A673 (cell line): ENCODE measurements around the gene NMUR1.

ENCODE experiments used
- CTCF ChIP-seq: fragments of 300-800, 200-600 bp; sonication (generic); conservative IDR thresholded peaks from 2 replicates; pipeline ENCODE4 v1.5.1; 2017; ENCODE audit warnings: low read depth, mild to moderate bottlenecking, antibody characterized with exemption, low read length, moderate library complexity, mixed read lengths
- EZH2 ChIP-seq: fragments of 200-600 bp; sonication (generic); IDR thresholded peaks from 2 replicates; pipeline ENCODE4 v1.6.1; 2017; ENCODE audit warnings: borderline replicate concordance, low read depth, mild to moderate bottlenecking, mixed read lengths, antibody characterized with exemption, low read length; ENCODE audit not compliant: poor library complexity, severe bottlenecking

DNA sequence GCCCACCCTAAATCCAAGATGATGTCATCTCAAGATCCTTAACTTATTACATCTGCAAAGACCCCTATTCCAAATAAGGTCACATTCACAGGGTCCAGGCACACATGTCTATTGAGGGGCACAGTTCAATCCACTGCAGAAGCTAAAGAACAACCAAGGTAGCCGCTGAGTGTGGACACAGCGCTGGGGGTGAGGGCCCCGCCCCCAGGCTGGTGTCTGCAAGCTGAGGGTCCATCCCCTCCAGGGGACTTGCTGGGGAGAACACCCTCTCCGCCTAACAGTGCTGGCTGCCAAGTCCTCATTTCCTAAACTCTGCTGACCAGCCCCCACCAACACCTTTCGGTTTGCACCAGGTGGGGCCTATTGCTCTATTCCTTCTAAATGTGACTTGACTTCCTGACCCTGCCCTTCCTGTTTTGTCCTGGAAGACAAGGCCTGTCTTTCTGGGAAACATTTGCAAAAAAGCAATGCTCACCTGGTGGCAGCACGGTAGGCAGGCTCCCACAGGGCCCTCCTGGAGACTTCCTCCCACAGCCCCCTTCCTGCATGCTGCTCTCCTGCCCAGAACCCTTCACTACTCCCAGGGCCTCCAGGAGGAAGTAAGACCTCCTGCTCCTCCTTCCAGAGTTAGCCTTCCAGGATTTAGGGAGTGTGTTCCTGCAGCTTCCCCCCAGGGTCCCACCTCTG is 38.0 kb upstream of the NMUR1 start:
- TF ChIP-seq CTCF (no peak), EZH2 (no peak)
